Measurements from ENCODE around the gene TBC1D22A.

Gene TBC1D22A

DNA sequence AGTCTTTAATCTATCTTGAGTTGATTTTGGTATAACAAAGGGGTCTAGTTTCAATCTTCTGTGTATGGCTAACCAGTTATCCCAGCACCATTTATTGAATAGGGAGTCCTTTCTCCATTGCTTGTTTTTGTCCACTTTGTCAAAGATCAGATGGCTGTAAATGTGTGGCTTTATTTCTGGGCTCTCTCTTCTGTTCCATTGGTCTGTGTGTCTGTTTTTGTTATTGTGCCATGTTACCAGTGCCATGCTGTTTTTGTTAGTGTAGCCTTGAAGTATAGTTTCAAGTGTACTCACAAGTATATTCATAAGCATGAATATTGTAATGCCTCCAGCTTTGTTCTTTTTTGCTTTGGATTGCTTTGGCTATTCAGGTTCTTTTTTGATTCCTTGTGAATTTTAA is 159.6 kb downstream of the TBC1D22A start:
- TF ChIP-seq, protein P1, sequence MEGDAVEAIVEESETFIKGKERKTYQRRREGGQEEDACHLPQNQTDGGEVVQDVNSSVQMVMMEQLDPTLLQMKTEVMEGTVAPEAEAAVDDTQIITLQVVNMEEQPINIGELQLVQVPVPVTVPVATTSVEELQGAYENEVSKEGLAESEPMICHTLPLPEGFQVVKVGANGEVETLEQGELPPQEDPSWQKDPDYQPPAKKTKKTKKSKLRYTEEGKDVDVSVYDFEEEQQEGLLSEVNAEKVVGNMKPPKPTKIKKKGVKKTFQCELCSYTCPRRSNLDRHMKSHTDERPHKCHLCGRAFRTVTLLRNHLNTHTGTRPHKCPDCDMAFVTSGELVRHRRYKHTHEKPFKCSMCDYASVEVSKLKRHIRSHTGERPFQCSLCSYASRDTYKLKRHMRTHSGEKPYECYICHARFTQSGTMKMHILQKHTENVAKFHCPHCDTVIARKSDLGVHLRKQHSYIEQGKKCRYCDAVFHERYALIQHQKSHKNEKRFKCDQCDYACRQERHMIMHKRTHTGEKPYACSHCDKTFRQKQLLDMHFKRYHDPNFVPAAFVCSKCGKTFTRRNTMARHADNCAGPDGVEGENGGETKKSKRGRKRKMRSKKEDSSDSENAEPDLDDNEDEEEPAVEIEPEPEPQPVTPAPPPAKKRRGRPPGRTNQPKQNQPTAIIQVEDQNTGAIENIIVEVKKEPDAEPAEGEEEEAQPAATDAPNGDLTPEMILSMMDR (IDR thresholded peaks at IDR 0.05; ENCODE audit: low read depth, low read length), result no peak
- H3K4me3 ChIP-seq (ENCODE audit: low read depth, low read length), result no peak overlapping the region

DNA sequence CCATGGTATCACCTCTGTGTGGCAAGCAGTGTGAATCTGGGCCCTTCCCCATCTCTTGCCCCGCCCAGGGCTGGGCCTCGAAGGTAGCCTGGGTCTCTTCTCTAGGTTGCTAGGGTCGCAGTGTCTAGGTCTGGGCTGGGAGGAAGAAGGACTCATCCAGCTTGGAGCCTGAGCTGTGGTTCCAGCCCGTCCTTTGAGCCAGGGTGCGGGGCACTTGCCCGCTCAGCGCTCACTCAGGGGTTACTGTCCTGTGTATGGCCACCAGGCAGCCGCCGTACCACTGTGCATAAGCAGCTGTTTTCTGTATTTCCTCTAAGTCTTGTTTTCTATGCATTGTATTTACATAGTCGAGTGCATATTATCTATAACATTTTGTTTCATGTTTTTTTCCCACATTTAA is 160.9 kb downstream of the TBC1D22A start:
- TF ChIP-seq, protein P1 (IDR thresholded peaks at IDR 0.05; ENCODE audit: low read depth, low read length), result no peak
- H3K4me3 ChIP-seq (ENCODE audit: low read depth, low read length), result no peak overlapping the region

DNA sequence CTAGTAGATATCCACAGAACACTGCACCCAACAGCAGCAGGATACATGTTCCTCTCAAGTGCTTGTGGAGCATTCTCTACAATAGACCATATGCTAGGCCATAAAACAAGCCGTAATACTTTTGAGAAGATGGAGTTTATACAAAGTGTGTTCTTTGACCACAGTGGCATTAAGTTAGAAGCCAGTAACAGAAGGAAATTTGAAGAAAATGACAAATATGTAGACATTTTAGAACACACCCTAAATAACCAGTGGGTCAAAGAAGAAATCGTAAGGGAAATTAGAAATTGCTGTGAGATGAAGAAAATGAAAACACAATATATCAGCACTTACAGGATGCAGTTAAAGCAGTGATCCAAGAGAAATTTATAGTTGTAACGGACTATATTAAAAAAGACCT is 163.4 kb downstream of the TBC1D22A start:
- H3K4me3 ChIP-seq (ENCODE audit: low read depth, low read length), result no peak overlapping the region
- TF ChIP-seq, protein P1 (IDR thresholded peaks at IDR 0.05; ENCODE audit: low read depth, low read length), result no peak

DNA sequence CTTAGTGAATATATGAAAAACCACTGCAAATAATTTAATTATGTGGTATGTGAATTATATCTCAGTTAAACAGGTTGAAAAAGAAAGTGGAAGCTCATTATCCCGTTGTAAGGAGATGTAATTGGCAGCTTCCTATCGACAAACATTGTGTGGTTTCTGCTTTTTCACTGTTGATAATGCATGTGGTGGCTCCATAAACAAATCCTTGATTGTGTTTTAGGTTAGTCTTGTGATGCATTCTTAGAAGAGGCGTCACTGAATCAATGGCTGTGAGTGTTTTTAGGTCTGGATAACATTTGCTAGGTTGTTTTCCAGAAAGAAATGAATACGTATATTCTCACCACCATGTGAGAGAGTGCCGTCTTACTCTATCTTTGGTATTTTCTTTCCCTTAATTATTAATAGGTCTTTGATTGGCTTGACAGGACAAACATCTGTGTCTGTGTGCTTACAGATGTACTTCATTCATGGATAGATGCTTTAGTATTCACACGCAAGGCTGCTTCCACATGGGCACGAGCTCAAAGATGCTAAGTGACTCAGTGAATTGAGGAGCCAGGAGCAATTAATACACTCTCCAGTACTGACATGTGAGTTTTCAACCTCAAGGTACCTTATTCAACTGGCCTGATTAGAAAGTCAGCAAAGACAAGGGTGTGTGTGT is 166.7 kb downstream of the TBC1D22A start:
- H3K4me3 ChIP-seq (ENCODE audit: low read depth, low read length), result no peak overlapping the region
- TF ChIP-seq, protein P1 (IDR thresholded peaks at IDR 0.05; ENCODE audit: low read depth, low read length), result no peak

DNA sequence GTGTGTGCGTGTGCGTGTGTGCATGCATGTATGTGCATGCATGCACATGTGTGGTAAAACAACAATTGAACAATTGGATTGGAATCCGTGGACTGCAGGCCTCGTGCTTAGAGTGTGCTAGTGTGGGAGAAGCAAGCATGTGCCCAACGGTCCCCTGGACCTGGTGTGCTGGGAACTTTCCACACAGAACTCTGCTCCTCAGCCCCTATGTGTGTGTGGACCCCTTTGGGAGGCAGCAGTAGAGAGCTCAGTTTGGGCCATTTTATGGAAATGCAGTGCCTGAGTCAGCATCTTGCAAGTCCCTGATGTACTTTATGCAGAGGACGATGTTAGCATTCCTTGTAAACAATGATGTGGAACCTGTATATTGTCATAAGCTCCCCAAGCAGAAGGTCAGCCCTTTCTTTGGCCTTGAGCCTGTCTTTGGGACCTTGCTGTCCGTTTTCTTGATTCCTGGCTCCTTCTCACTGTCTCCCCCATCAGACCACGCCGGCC is 167.3 kb downstream of the TBC1D22A start:
- H3K4me3 ChIP-seq (ENCODE audit: low read depth, low read length), result no peak overlapping the region
- TF ChIP-seq, protein P1 (IDR thresholded peaks at IDR 0.05; ENCODE audit: low read depth, low read length), result no peak

DNA sequence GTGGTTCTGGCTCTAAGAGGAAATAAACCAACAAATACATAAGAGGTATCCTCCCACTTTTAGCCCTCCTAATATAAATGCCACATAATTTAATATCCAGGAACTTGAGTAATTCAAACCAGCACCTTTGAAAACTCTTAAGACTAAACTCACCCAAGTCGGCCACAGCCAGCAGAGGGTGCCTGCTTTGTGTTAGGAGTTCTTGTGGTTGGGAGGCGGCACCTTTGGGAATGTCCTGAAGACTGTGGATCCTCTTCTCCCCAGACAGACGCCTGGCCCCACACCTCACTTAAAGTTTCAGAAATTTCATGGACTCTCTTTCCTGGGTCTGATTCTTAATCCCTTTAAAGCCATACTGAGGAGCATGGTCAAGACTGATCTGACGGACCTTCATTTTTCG is 169.0 kb downstream of the TBC1D22A start:
- TF ChIP-seq, protein P1 (IDR thresholded peaks at IDR 0.05; ENCODE audit: low read depth, low read length), result 0 out of 2 replicates have a peak, but pooled peaks have one; percentile 14
- no peak overlapping the region for H3K4me3 ChIP-seq (ENCODE audit: low read depth, low read length)

DNA sequence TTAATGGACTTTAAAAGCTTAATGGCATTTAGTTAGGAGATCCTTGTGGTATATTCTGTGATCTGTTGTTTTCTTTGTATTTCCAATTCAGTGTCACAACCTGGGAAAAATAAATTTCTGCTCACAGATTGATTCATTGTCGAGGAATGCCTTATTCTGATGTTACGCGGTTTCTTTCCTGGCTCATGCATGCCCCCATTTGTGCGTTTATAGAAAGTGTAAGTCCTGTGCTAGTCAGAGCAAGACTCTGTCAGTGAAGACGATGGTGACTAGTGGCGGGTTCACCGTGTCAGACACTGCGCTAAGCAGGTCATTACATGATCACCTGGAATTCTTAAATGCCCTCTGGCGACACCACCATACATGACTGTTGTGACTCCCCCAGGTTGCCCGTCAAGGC is 169.4 kb downstream of the TBC1D22A start:
- TF ChIP-seq, protein P1 (IDR thresholded peaks at IDR 0.05; ENCODE audit: low read depth, low read length), result no peak
- no peak overlapping the region for H3K4me3 ChIP-seq (ENCODE audit: low read depth, low read length)

Data from WI38 (cell line).